Psoas muscle (tissue), 8 donors: Measurements from ENCODE around the gene AMZ1. TPM values are rescaled to one million over a fixed set of nuclear protein-coding genes. Genes with fewer than 3 reads are reported as not detected.

Experiments
- ATAC-seq, 4 donors: fragments of 200-7000 bp; cut with Tn5 transposase; one replicate each; pipeline ENCODE4 v1.9.1; 2020; ENCODE audit warnings: moderate library complexity in 3 of 4, mild to moderate bottlenecking in 2 of 4
- DNase-seq, 2 donors: peaks; one replicate each; pipeline ENCODE4 v3.0.0-alpha.2; 2020
- H3K27ac ChIP-seq: fragments of 200-600 bp; one replicate; pipeline ENCODE4 v1.8.0; 2022
- H3K27me3 ChIP-seq, 3 donors: fragments of 200-600 bp in 1 of 3; one replicate each; pipeline versions ENCODE4 v1.6.1 to v1.8.0; 2013 to 2022; ENCODE audit warnings: low read length in 2 of 3, mild to moderate bottlenecking in 2 of 3, moderate library complexity in 1 of 3; ENCODE audit not compliant: insufficient read depth in 3 of 3
- H3K36me3 ChIP-seq, 2 donors: fragments of 200-600 bp in 1 of 2; one replicate each; pipeline versions ENCODE4 v1.6.1 to v1.8.0; 2013 to 2022; ENCODE audit warnings: low read depth in 1 of 2, mild to moderate bottlenecking in 1 of 2, moderate library complexity in 1 of 2; ENCODE audit not compliant: insufficient read depth in 1 of 2
- H3K4me1 ChIP-seq: fragments of 200-600 bp; one replicate; pipeline ENCODE4 v1.8.0; 2022
- H3K4me3 ChIP-seq: fragments of 200-600 bp; one replicate; pipeline ENCODE4 v1.8.0; 2022; ENCODE audit warnings: mild to moderate bottlenecking
- H3K9me3 ChIP-seq: fragments of 200-600 bp; one replicate; pipeline ENCODE4 v1.8.0; 2022
- CTCF ChIP-seq: fragments of 200-600 bp; IDR thresholded peaks from one replicate; pipeline ENCODE4 v1.8.0; 2022; ENCODE audit warnings: antibody characterized with exemption
- WGBS, 3 donors: extraction: QIAGEN DNeasy Blood & Tissue Kit; methylation state at CpG; one replicate each; pipeline versions ENCODE4 v1.1.6 to v1.1.7; 2013; 5-methylcytosine and 5-hydroxymethylcytosine counted together
- intact Hi-C, 2 donors: fragments of 100-400 bp; cut with DNase I; formaldehyde crosslinking; loops; one replicate each; pipeline versions ENCODE4 v1.11.0 to v1.14.2; 2022
- polyA plus RNA-seq, 3 donors: library from polyadenylated mRNA; stranded (reverse); fragments of 200-250 nt; gene quantifications; one replicate each; pipeline ENCODE4 v1.2.3, GENCODE V29; 2013
- total RNA-seq, 4 donors: library from RNA; stranded (reverse); fragmentation: NEBNext Ultra II Directional in 2 of 4; extraction: Animal tissue kit (Norgen Biotek cat#: 25700) in 2 of 4; gene quantifications; one replicate each; pipeline versions ENCODE4 v1.2.1 to v1.2.4, GENCODE V29; 2021 to 2023
- donor health status: healthy with polysubstance abuse.
- donor health status: DM: no; HTN: no; CAD: no; lungs with moderate emphysema.
- donor health status: Bipolar disorder and iron deficiency.
- donor health status: healthy.
- donor health status: DM: yes; HTN: yes; CAD: no.
- donor health status: DM: no; HTN: no; CAD: no.
- donor health status: DM: no; HTN: no; CAD: no.
- donor health status: DM: yes; HTN: yes; CAD: no.

The AMZ1 gene
- total and polyA plus RNA-seq, 7 donors = 0.03 TPM; not detected in 6

GRCh38 chr7:2655870-2656614 lies 32.0 kb upstream of the AMZ1 start:
- DNase-seq (no peak), ATAC-seq (no peak)
- peaks cover 0 to 13% of the 10 kb centered on the region in 2 donors for H3K36me3 ChIP-seq
- H3K9me3 ChIP-seq = no peaks in the 10 kb centered on the region
- H3K27ac ChIP-seq = no peak overlapping the region
- no peaks in the 10 kb centered on the region for H3K27me3 ChIP-seq
- 91 to 96% (median 92%) methylated on average over 24 to 29 of the region's 29 CpGs for WGBS, 3 donors
- no peak for TF ChIP-seq CTCF
- no peak overlapping the region for H3K4me3 ChIP-seq
- intact Hi-C loops = no loop called here
- H3K4me1 ChIP-seq = no peaks in the 10 kb centered on the region

GRCh38 chr7:2657208-2657607 lies 30.8 kb upstream of the AMZ1 start:
- peaks cover 0 to 7% of the 10 kb centered on the region in 2 donors for H3K36me3 ChIP-seq

GRCh38 chr7:2657920-2658671 lies 29.9 kb upstream of the AMZ1 start:
- no peaks in the 10 kb centered on the region for H3K9me3 ChIP-seq
- peaks cover 2% of the 10 kb centered on the region for H3K4me1 ChIP-seq
- H3K36me3 ChIP-seq = peaks cover 0 to 7% of the 10 kb centered on the region in 2 donors
- intact Hi-C loops = no loop called here
- H3K27me3 ChIP-seq = no peaks in the 10 kb centered on the region
- no peak for TF ChIP-seq CTCF
- ATAC-seq (no peak), DNase-seq (no peak)
- H3K27ac ChIP-seq = no peak overlapping the region
- H3K4me3 ChIP-seq = no peak overlapping the region
- WGBS, 3 donors = 96 to 98% (median 97%) methylated on average over 33 of the region's 33 CpGs

More at GRCh38 chr7:2657208-2657607, 30.8 kb upstream of the AMZ1 start:
- Histone ChIP-seq H3K9me3 (no peaks in the 10 kb centered on the region), H3K4me1 (no peaks in the 10 kb centered on the region), H3K27me3 (no peaks in the 10 kb centered on the region), H3K27ac (no peak overlapping the region), H3K4me3 (no peak overlapping the region)
- no peak for ATAC-seq
- 46 to 95% (median 65%) methylated on average over 2 of the region's 2 CpGs for WGBS, 3 donors
- DNase-seq = no peak
- intact Hi-C loops = no loop called here
- no peak for TF ChIP-seq CTCF

- 93 to 94% (median 94%) methylated on average over 10 to 15 of the region's 15 CpGs for WGBS, 3 donors
- Histone ChIP-seq H3K4me1 (peaks cover 11% of the 10 kb centered on the region), H3K9me3 (no peaks in the 10 kb centered on the region), H3K36me3 (peaks cover 0 to 3% of the 10 kb centered on the region in 2 donors), H3K27ac (no peak overlapping the region), H3K27me3 (no peaks in the 10 kb centered on the region), H3K4me3 (no peak overlapping the region)
- DNase-seq (no peak), ATAC-seq (no peak)
- no peak for TF ChIP-seq CTCF
- intact Hi-C loops = no loop called here
These were observed 29.1 kb upstream of the AMZ1 start for GRCh38 chr7:2658941-2659340.
